H1 (cell line): Measurements from ENCODE around the gene MAMSTR. TPM values are rescaled to one million over a fixed set of nuclear protein-coding genes. Genes with fewer than 3 reads are reported as not detected.

Experiments used
- CTCF ChIA-PET: fragments of 300-600 bp; sonication (Branson Sonifier 250); formaldehyde crosslinking; loops from one replicate; lab custom pipeline; 2021; ENCODE audit not compliant: partially characterized antibody; lab: Charles Lee
- POLR2A ChIA-PET: fragments of 300-600 bp; sonication (Branson Sonifier 250); formaldehyde crosslinking; loops from one replicate; lab custom pipeline; 2021; ENCODE audit warnings: inconsistent platforms; ENCODE audit not compliant: partially characterized antibody; lab: Charles Lee
- DNase-seq, 2 experiments: peaks; one replicate each; pipeline versions ENCODE4 v3.0.0 to v3.0.0-alpha.2; 2010 to 2022; ENCODE audit warnings: low spot score in 2 of 2, low read depth in 1 of 2, mixed read lengths in 1 of 2
- FAIRE-seq: peaks from 2 replicates; lab custom pipeline; 2011; peaks lifted over from hg19 to GRCh38; lab: Jason Lieb, UNC
- H2AFZ ChIP-seq: 2 replicates; pipeline ENCODE4 v1.8.1; 2012; ENCODE audit warnings: low read length, inconsistent platforms
- H2AK5ac ChIP-seq: 2 replicates; pipeline ENCODE4 v1.6.1; 2013; ENCODE audit warnings: low read depth, low read length
- H2BK120ac ChIP-seq: replicated peaks from 2 replicates; pipeline ENCODE3; 2013; ENCODE audit warnings: low read depth, low read length, inconsistent platforms
- H2BK12ac ChIP-seq: 2 replicates; pipeline ENCODE4 v1.6.1; 2013; ENCODE audit warnings: low read depth, low read length
- H2BK15ac ChIP-seq: 2 replicates; pipeline ENCODE4 v1.6.1; 2013; ENCODE audit warnings: low read length
- H2BK20ac ChIP-seq: 2 replicates; pipeline ENCODE4 v1.6.1; 2013; ENCODE audit warnings: low read length
- H2BK5ac ChIP-seq: 2 replicates; pipeline ENCODE4 v1.6.1; 2013; ENCODE audit warnings: low read depth, low read length
- H3K14ac ChIP-seq: 2 replicates; pipeline ENCODE4 v1.6.1; 2013; ENCODE audit warnings: inconsistent platforms; ENCODE audit not compliant: insufficient read length
- H3K18ac ChIP-seq: 2 replicates; pipeline ENCODE4 v1.6.1; 2013; ENCODE audit warnings: low read length; ENCODE audit errors: extremely low read depth
- H3K23ac ChIP-seq: 2 replicates; pipeline ENCODE4 v1.6.1; 2013; ENCODE audit warnings: inconsistent platforms; ENCODE audit not compliant: insufficient read length
- H3K23me2 ChIP-seq: 2 replicates; pipeline ENCODE4 v1.6.1; 2013; ENCODE audit warnings: low read depth, low read length
- H3K27ac ChIP-seq: 2 replicates; pipeline ENCODE4 v1.6.1; 2011; ENCODE audit warnings: low read depth, low read length, inconsistent platforms
- H3K27me3 ChIP-seq, 4 experiments: replicated peaks in 1 of 4; 1 replicate in 1 of 4; 2 replicates in 3 of 4; pipeline versions ENCODE4 v1.6.1 to v1.8.1; 2011 to 2013; ENCODE audit warnings: low read length in 3 of 4, mild to moderate bottlenecking in 3 of 4, inconsistent platforms in 2 of 4, mixed read lengths in 2 of 4, moderate library complexity in 1 of 4; ENCODE audit not compliant: control insufficient read depth in 3 of 4, insufficient read depth in 3 of 4; ENCODE audit errors: extremely low read depth in 1 of 4
- H3K36me3 ChIP-seq, 4 experiments: 2 replicates each; pipeline versions ENCODE4 v1.6.1 to v1.8.1; 2011 to 2013; ENCODE audit warnings: mild to moderate bottlenecking in 4 of 4, low read length in 3 of 4, moderate library complexity in 2 of 4, control low read depth in 1 of 4, inconsistent platforms in 1 of 4; ENCODE audit not compliant: insufficient read depth in 4 of 4, control insufficient read depth in 2 of 4
- H3K4ac ChIP-seq: replicated peaks from 2 replicates; pipeline ENCODE3; 2013; ENCODE audit warnings: low read length, low read depth, mixed read lengths, inconsistent platforms; ENCODE audit not compliant: insufficient read length
- H3K4me1 ChIP-seq, 4 experiments: replicated peaks in 1 of 4; 1 replicate in 1 of 4; 2 replicates in 3 of 4; pipeline versions ENCODE4 v1.6.1 to v1.8.1; 2011 to 2013; ENCODE audit warnings: low read length in 3 of 4, inconsistent platforms in 2 of 4, mixed read lengths in 1 of 4; ENCODE audit not compliant: insufficient read depth in 4 of 4, control insufficient read depth in 3 of 4
- H3K4me2 ChIP-seq, 2 experiments: 2 replicates each; pipeline versions ENCODE4 v1.6.1 to v1.8.1; 2011 to 2013; ENCODE audit warnings: low read depth in 2 of 2, low read length in 2 of 2, control low read depth in 1 of 2, inconsistent platforms in 1 of 2, mild to moderate bottlenecking in 1 of 2; ENCODE audit not compliant: insufficient read depth in 1 of 2
- H3K4me3 ChIP-seq, 4 experiments: fragments of 200-600, 300-600 bp in 1 of 4; sonication (generic), shearing (Covaris generic), sonication (Bioruptor Twin) in 1 of 4; 2 replicates each; pipeline versions ENCODE4 v1.5.1 to v1.8.1; 2011 to 2016; ENCODE audit warnings: low read length in 4 of 4, low read depth in 3 of 4, control low read depth in 2 of 4, inconsistent platforms in 2 of 4, mild to moderate bottlenecking in 2 of 4, mixed read lengths in 1 of 4, moderate library complexity in 1 of 4; ENCODE audit not compliant: insufficient read depth in 2 of 4; ENCODE audit errors: extremely low read depth in 1 of 4
- H3K56ac ChIP-seq: replicated peaks from 2 replicates; pipeline ENCODE3; 2013; ENCODE audit warnings: low read depth, mild to moderate bottlenecking, mixed read lengths, low read length, inconsistent platforms; ENCODE audit not compliant: insufficient read length
- H3K79me1 ChIP-seq: 2 replicates; pipeline ENCODE4 v1.6.1; 2013; ENCODE audit warnings: low read depth, low read length, control low read depth
- H3K79me2 ChIP-seq, 2 experiments: 2 replicates each; pipeline versions ENCODE4 v1.6.1 to v1.8.1; 2012 to 2013; ENCODE audit warnings: low read length in 2 of 2, mild to moderate bottlenecking in 2 of 2, inconsistent platforms in 1 of 2; ENCODE audit not compliant: insufficient read depth in 2 of 2, control insufficient read depth in 1 of 2
- H3K9ac ChIP-seq, 4 experiments: replicated peaks in 1 of 4; 1 replicate in 1 of 4; 2 replicates in 3 of 4; pipeline versions ENCODE4 v1.6.1 to v1.8.1; 2011 to 2013; ENCODE audit warnings: low read depth in 3 of 4, low read length in 3 of 4, control low read depth in 2 of 4, mild to moderate bottlenecking in 2 of 4, moderate library complexity in 2 of 4, inconsistent platforms in 1 of 4; ENCODE audit errors: extremely low read depth in 1 of 4
- H3K9me3 ChIP-seq, 2 experiments: 2 replicates each; pipeline versions ENCODE4 v1.6.1 to v1.8.1; 2012 to 2013; ENCODE audit warnings: mild to moderate bottlenecking in 2 of 2, moderate library complexity in 2 of 2, control low read depth in 1 of 2, inconsistent platforms in 1 of 2, low read depth in 1 of 2, low read length in 1 of 2, mixed read lengths in 1 of 2; ENCODE audit not compliant: insufficient read depth in 2 of 2
- H4K20me1 ChIP-seq, 2 experiments: replicated peaks in 1 of 2; 2 replicates each; pipeline versions ENCODE3 to v1.8.1; 2011 to 2013; ENCODE audit warnings: inconsistent platforms in 2 of 2, low read length in 2 of 2, mild to moderate bottlenecking in 1 of 2; ENCODE audit not compliant: insufficient read depth in 2 of 2, control insufficient read depth in 1 of 2
- H4K5ac ChIP-seq: 2 replicates; pipeline ENCODE4 v1.6.1; 2013; ENCODE audit warnings: low read length, low read depth, mixed read lengths, inconsistent platforms; ENCODE audit not compliant: insufficient read length
- H4K8ac ChIP-seq: 2 replicates; pipeline ENCODE4 v1.8.0; 2013; ENCODE audit warnings: mild to moderate bottlenecking, moderate library complexity, low read length, inconsistent platforms; ENCODE audit not compliant: insufficient read depth; ENCODE audit errors: extremely low read depth
- H4K91ac ChIP-seq: replicated peaks from 2 replicates; pipeline ENCODE3; 2013; ENCODE audit warnings: low read length, mixed read lengths, inconsistent platforms; ENCODE audit not compliant: insufficient read length
- CEBPB ChIP-seq: IDR thresholded peaks from 2 replicates; pipeline ENCODE4 v1.6.1; 2012; ENCODE audit warnings: low read depth, low read length
- FOSL1 ChIP-seq: IDR thresholded peaks from 2 replicates; pipeline ENCODE4 v1.6.1; 2011; ENCODE audit warnings: mild to moderate bottlenecking, low read depth, low read length, moderate library complexity; ENCODE audit not compliant: insufficient read depth
- NANOG ChIP-seq: IDR thresholded peaks from 2 replicates; pipeline ENCODE4 v1.6.1; 2011; ENCODE audit warnings: low read length, low read depth, mild to moderate bottlenecking, inconsistent platforms; ENCODE audit not compliant: insufficient read depth, poor library complexity, severe bottlenecking
- WGBS, 2 experiments: shearing (Covaris generic) in 1 of 2; methylation state at CpG; one replicate each; pipeline versions ENCODE4 v1.1.6 to v1.1.7; 2013 to 2015; ENCODE audit warnings: low lambda C conversion rate in 2 of 2, mixed read lengths in 2 of 2, inconsistent platforms in 1 of 2, low coverage in 1 of 2, missing lambda C conversion rate in 1 of 2; ENCODE audit not compliant: insufficient replicate concordance in 2 of 2, insufficient coverage in 1 of 2, insufficient read length in 1 of 2; ENCODE audit errors: extremely low coverage in 1 of 2, missing lambda C conversion rate in 1 of 2; 5-methylcytosine and 5-hydroxymethylcytosine counted together
- polyA plus RNA-seq, 7 experiments: library from polyadenylated mRNA; depleted of rRNA in 3 of 7; stranded (reverse) in 5 of 7; unstranded in 2 of 7; fragments of >200 nt in 5 of 7; fragments of 200-250 nt in 2 of 7; gene quantifications; 1 replicate in 5 of 7; 2 replicates in 1 of 7; 4 replicates in 1 of 7; pipeline versions ENCODE4 v1.2.1 to v1.2.3, GENCODE V29; 2011 to 2013; ENCODE audit warnings: missing spikeins in 2 of 7, mixed read lengths in 2 of 7
- total RNA-seq: library from RNA; stranded (reverse); fragmentation: NEBNext Ultra II Directional; extraction: Animal tissue kit (Norgen Biotek cat#: 25700); gene quantifications from 2 replicates; pipeline ENCODE4 v1.2.1, GENCODE V29; 2021

MAMSTR gene
- total and polyA plus RNA-seq, 2 of the 8 experiments (the other 6 are each of a cell fraction or from before 2014, with no cell fraction given): 2.0 to 2.3 TPM

- Histone ChIP-seq H3K79me2 (no peaks in the 10 kb centered on the region), H3K4me1 (peaks cover 0 to 7% (median 4%) of the 10 kb centered on the region in 4 experiments; a peak in 5 of 7 replicates), H3K27ac (no peak overlapping the region), H3K23ac (no peak overlapping the region), H3K36me3 (no peaks in the 10 kb centered on the region), H4K8ac (no peak overlapping the region), H2BK15ac (no peak overlapping the region), H3K4me3 (no peak overlapping the region), H3K4ac (no peak overlapping the region), H2BK20ac (no peak overlapping the region), H3K9ac (no peak overlapping the region), H2BK120ac (no peak overlapping the region), H3K56ac (no peak overlapping the region), H3K4me2 (no peak overlapping the region), H3K79me1 (no peaks in the 10 kb centered on the region), H3K23me2 (no peaks in the 10 kb centered on the region), H3K18ac (no peak overlapping the region), H4K91ac (no peak overlapping the region), H2BK12ac (0 out of 2 replicates have a peak overlapping the region, but pooled peaks have one; percentile 39), H2BK5ac (no peak overlapping the region), H2AFZ (no peak overlapping the region), H3K27me3 (no peaks in the 10 kb centered on the region), H3K14ac (no peak overlapping the region), H4K5ac (no peak overlapping the region), H4K20me1 (no peaks in the 10 kb centered on the region), H2AK5ac (0 out of 2 replicates have a peak overlapping the region, but pooled peaks have one; percentile 13), H3K9me3 (no peaks in the 10 kb centered on the region)
- CTCF ChIA-PET: interaction anchor here (1.5 to 2.0 kb wide), 4 partner anchors 9 to 75 kb away, joined by 3 to 6 read pairs (median 4); partner anchors contain the start of genes BCAT2 and HSD17B14
- DNase-seq (no peak), FAIRE-seq (no peak)
- TF ChIP-seq NANOG (no peak), FOSL1 (no peak), CEBPB (no peak)
- POLR2A ChIA-PET: interaction anchor here (0.5 to 4.7 kb wide), 4 partner anchors 8 to 22 kb away, joined by 7 to 39 read pairs (median 19); partner anchors contain the start of gene IZUMO1
- 87% methylated on average over 16 of the region's 16 CpGs; no CpG with 5 or more reads in 1 of the 2 experiments for WGBS, 2 experiments
Observed at GRCh38 chr19:48760504-48761205, 41.1 kb upstream of the MAMSTR start.
